DMS153 treated with DMSO at 0.1 percent for 48 hours (cell line): Measurements from ENCODE around the gene PDGFRB.

ENCODE experiments used
- DNase-seq: peaks from one replicate; lab custom pipeline; 2025; ENCODE audit not compliant: unreplicated experiment; lab: John Stamatoyannopoulos, UW

Gene PDGFRB

GRCh38 chr5:150164211-150164980, 8.8 kb upstream of the PDGFRB start:
- DNase-seq, result no peak

DNA sequence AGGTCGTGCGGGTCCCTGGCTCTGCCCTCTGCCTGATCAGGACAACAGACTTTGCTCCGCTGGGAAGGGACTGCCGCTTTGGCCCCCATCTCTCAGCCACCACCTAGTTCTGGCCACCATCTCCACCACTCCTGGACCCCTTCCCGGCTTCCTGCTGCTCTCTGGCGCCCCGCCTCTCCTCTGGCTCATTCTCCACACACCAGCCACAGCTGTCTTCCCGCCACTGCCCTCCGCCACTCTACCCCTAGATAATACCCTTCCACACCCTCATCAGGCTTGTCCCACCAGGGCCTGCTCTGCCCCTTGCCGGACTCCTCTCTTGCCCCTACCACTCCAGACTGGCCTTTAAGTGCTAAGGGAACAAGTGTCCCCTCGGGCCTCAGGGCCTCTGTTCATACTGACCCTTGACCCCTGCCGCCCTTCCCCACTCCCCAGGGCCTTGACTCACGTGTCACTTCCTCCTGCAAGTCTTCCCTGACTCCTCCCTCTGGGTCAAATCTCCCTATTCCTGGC, 8.0 kb upstream of the PDGFRB start:
- no peak for DNase-seq

DNA sequence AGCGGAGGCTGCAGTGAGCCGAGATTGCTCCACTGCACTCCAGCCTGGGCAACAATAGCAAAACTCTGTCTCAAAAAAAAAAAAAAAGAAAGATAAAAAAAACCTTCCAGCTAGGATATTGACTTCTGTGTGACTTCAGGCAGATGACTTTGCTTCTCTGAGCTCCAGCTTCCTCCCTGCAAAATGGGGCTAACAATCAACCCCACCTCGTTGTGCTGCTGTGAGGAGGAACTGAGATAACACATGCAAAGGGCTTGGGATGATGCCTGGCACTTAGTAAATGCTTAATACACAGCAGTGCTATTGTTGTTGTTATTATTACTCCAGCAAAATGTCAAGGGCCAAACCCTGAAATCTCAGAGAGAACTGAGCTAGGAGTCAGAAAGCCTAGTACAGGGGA, 7.4 kb upstream of the PDGFRB start:
- DNase-seq, result no peak

- no peak for DNase-seq
Measured at GRCh38 chr5:150162142-150162513, 6.5 kb upstream of the PDGFRB start.

DNA sequence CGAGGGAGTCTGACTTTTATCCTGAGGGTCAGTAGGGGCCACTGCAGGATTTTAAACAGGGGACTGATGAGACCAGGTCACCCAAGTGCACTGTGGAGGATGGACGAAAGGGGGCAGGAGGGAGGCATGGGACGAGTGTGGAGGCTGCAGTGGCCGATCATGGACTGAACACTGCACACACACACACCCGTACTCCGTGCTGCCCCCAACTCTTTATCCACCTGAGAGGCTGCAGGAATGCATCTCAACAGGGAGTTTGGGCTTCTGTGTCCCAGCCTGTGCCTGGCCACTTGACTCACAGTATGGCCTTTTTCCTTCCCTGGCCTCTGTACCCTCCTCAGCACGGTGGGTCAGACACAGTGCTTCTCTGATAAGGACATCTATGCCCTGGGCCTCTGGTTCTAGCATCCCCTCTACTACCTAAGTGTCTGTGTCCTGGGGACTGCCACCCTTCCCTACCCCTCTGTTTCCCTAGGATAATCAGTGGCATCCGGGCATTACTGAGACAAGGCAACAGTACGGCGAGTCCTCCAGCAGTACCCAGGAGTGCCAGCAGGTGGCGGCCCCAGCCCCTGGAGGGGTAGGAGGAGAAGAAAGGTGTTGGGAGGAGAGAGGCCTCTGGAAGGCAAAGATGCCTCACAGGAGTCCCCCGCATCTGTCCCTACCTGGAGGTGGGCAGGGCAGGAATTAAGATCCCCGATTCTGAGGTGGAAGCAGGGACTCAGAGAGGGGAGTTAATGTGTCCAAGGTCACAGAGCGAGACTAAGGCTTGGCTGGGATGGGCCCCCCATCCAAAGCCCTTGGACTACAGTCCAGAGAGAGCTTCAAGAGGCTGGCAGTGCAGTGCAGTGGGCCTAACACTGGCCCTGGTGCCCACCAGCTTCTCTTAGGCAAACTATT, 5.8 kb upstream of the PDGFRB start:
- DNase-seq, result no peak

- DNase-seq, result no peak
Measured at GRCh38 chr5:150160448-150161081, 4.9 kb upstream of the PDGFRB start.

GRCh38 chr5:150159741-150160179, 4.1 kb upstream of the PDGFRB start:
- no peak for DNase-seq

DNA sequence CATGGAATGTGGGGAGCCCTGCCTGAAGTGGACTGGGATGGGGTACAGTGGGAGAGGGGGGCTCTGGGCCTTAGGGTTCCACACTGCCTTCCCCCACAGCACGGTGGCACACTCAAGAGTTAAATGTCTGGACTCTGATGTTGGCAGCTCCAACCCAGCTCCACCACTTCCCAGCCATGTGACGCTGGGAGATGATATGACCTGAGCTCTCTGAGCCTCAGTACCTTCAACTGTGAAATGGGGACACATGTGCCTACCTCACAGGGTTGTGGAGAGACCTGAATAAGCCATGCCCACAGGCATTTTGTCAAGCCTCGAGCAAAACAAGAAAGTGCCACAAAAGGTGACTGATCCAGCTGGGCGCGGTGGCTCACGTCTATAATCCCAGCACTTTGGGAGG, 3.4 kb upstream of the PDGFRB start:
- no peak for DNase-seq

GRCh38 chr5:150158170-150158949, 2.7 kb upstream of the PDGFRB start:
- DNase-seq, result no peak

GRCh38 chr5:150157168-150157567, 1.5 kb upstream of the PDGFRB start:
- DNase-seq, result no peak

DNA sequence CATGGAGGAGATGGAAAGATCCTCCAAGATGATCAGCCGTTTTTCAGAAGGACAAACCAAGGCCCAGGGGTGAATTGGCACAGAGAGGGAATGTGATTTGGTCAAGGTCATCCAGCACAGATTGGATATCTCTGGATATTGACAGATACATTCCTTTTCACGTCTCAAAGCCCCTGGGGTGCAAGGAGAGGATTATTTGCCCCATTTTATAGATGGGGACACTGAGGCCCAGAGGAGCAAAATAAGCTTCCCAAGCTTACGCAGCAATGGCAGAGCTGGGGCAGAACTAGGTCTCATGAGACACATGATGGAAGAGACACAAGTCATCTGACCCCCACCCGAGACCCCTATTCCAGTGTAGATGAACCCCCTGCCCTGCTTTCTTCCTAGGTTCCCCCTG, 895 bp upstream of the PDGFRB start:
- no peak for DNase-seq

DNA sequence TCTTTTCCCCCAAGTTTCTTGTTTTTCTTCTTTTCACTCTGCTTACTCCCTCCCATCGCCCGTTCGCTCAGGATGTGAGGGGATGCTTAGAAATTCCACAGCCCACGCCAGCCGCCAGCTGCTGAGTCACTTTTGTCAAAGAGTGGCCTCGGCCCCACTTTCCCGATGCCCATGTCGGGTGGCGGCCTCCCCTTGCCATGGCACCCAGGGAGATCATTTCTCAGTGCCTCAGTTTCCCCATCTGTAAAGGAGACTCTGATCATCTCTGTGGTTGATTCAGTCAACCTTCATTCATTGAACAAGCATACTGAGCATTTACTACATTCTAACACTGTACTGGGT, 353 bp upstream of the PDGFRB start:
- no peak for DNase-seq

DNA sequence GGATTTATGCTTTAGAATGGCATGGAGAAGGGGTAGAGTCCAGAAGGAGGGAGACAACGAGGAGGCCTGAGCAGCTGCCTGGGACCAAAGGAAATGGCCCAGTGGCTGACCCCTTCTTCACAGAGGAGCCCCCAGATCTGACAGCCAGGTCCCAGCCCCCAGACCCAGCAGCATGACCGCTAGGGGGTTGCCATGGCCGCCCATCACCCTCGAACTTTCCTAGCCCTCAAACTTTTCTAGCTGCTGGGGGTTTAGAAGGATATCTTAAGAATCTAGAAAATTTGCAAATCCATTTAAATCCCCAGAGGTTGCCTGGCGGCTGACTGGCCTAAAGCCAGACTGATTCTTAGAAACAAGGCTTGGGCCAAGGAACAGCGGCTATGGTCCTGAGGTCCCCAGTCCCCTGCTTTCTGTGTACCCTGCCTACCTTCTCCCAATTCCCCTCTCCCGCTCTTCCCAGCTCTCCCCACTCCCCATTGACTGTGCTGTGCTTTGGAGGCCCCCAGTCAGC, 972 bp downstream of the PDGFRB start:
- no peak for DNase-seq

DNA sequence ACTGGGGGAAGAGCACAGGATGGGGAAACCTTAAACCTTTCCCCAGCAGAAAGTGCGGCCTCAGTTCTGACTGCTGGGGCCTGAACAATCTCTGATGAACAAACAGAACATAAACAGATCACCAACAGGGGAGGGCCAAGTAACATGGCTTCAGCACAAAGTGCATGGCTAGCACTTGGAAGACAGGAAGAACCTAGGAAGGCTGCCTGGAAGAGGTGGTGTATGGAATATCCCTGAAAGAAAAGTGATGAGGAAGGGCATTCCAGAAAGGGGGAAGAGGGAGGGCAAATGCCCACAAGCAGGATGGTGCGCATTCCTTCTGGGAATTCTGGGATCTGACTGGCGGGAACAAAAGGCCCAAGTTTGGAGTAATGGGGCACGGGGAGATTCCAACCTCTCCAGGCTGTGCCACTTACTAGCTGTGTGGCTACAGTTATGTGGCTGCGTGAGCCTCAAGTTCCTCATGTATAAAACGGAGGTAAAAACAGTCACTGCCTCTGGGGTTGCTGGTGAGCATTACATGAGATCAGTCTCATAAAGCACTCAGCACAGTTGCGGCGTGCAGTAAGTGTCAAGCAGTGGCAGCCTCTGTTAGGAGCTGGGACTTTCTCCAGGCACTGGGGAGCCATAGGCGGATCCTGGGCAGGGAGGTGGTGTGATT, 1.6 kb downstream of the PDGFRB start:
- DNase-seq, result no peak

- DNase-seq, result no peak
Measured at GRCh38 chr5:150153483-150153882, 2.2 kb downstream of the PDGFRB start.

- no peak for DNase-seq
Measured at GRCh38 chr5:150152636-150153462, 2.8 kb downstream of the PDGFRB start.

- DNase-seq, result no peak
Measured at GRCh38 chr5:150149618-150150017, 6.0 kb downstream of the PDGFRB start.

- DNase-seq, result no peak
Measured at GRCh38 chr5:150148117-150148927, 7.3 kb downstream of the PDGFRB start.
